ENCODE data around the gene MPPED1.

Gene MPPED1

DNA sequence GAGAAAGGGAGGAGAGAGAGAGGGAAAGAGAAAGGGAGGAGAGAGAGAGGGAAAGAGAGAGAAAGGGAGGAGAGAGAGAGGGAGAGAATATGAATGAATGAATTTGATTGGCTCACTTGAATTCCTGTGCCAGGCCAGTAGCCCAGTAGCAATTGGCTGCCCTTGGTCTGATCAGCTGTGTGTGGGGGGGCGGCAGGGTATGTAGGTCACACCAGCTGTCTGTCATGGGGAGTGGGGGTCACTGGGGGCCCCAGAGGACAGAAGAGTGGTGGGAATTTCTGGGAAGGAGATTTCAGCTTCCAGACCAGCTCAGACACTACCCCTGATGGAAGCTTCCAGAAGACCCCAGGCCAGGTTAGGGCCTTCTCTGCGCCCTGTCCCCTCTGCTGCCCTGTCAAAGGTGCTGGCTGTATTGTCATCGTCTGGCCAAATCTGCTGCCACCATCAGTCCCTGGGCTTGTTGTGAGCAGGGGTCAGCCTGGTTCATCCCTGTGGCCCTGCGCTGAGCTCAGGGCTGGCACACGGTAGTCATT, 21.1 kb downstream of the MPPED1 start:
- DNase-seq = no peak

DNA sequence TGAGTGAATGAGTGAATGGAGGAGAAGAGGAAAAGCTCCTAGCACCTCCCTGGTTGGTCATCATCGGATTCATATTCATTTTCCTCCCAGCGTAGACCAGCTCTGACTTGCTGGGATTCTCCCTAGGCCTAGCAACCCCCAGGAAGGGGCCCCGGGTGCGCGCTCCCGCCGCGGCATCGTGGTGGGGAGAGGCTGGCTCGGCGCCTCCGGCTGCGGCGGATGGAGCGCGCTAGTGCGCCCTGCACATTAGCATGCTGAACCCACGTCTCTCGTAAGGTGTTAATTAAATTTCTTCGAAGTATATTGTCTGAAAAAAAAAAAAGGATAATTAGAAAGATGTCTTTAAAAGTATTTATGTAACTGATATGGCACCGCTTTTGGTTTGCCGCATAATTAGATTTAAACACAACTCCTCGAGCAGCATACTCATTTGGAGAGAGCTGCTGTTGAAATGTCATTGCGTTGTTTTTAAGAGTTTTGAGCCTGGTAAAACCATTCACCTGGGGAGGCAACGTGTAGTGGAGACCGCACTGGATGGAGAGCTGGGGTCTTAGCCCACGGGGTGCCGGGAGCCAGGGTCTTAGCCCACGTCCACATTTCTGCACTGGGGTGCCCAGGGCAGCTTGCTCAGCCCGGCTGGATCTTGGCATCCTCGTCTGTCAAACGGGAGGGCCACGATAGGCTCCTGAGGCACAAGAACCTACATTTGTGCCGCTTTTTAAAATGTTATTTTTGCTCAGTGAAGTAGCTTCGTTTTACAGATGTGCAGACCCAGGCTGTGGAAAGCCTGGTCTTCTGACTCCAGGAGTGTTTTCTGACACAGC, 21.8 kb downstream of the MPPED1 start:
- DNase-seq = no peak

DNA sequence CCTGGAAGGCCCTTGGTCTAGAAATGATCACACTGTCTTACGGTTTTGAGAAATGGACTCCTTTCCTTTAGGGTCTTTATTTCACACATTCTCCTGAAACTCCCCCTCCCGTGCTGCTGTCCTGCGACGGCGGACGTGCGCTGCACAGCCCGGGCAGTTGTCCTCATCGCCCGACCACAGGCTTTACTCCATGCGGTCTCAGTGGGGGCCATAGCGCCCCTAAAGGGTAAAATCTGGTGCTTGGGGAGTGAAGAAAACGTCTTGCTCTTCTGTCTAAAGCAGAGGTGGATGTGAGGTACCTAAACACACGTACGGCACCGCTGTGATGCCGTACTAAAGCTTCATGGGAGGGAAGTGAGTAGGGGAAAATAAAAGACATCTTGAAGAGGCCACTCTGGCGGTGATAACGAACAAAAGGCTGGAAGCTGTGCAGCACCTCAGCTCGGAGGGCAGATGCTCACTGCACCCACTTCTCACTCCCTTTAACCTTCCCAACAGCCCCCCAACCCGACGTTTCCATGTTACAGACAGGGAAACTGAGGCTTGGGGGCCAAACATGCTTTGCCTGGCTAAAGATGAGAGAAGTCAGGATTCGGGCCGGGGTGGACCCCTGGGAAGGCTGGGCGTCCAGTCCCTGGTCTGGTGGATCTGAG, 22.6 kb downstream of the MPPED1 start:
- DNase-seq = no peak

DNA sequence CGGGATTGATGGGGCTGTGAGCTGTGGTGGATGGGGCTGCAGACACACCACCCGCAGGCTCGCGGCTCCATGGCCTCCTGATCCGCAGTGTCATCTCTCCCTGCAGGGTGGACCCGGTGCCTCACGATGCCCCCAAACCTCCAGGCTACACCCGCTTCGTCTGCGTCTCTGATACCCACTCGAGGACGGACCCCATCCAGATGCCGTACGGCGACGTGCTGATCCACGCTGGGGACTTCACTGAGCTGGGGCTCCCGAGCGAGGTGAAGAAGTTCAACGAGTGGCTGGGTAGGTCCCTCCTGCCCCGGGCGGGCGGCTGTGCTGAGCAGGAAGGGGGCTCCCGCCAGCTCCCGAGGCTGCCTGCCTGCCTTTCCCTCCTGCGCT, 23.1 kb downstream of the MPPED1 start:
- DNase-seq = no peak

DNA sequence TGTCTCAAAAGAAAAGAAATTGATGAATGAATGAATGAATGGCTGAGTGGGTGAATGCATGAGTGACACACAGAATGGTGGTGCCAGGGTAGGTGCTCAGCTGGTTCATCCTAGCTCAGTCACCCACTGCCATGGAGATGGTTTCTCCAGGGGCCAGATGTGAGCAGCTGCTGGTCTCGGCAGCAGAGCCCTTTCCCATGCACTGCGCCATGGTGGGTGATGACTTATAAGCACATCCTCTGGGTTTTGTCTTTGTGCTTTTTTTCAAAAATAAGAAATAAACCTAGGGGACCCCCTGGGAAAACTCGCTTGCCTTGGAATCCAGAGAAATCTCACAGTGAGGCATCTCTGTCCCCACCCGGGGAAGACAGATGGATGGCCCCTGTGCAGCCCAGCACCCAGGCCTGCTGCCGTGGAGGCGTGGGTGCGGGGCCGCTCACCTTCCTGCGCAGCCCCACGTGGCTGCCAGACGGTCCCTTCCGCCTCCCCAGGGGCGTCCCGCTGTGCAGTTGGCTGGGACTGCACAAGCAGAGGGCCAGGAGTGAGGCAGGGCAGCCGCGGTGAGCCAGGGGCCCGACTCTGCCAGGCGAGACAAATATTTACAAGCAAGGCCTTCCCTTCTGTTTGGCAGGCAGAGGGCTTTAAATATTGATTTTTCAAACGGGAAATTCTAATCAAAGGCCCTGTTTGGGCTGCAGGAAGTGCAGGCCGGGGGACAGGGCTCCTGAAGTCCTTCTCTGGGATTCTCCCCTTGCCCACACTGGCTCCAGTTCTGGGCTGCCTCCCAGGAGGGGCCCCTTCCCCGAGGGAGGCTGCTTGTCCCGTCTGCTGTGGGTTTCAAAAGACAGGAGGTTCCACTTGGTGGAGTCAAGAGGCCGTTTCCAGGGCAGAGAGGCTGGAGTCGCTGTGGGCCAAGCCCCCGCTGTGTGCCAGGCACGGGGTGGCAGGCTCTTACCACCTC, 24.3 kb downstream of the MPPED1 start:
- no peak for DNase-seq

DNA sequence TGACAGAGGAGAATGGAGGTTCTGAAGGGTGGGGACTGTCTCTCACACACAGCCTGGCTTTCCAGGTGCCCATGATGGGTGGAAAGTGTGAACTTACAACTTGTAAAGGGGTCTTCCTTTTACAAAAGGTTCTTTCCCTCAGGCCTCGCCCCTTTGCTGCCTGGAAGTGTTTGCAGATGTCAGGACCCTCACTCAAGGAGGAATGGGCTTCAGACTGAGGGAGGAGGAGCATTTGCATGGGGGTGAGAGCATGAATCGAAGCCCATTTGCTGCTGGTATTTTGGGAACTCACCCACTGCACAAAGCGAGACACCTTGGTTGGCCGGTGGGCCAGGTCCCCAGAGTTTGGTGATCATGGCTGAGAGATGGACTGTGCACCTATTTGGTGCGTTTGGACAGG, 25.1 kb downstream of the MPPED1 start:
- no peak for DNase-seq

DNA sequence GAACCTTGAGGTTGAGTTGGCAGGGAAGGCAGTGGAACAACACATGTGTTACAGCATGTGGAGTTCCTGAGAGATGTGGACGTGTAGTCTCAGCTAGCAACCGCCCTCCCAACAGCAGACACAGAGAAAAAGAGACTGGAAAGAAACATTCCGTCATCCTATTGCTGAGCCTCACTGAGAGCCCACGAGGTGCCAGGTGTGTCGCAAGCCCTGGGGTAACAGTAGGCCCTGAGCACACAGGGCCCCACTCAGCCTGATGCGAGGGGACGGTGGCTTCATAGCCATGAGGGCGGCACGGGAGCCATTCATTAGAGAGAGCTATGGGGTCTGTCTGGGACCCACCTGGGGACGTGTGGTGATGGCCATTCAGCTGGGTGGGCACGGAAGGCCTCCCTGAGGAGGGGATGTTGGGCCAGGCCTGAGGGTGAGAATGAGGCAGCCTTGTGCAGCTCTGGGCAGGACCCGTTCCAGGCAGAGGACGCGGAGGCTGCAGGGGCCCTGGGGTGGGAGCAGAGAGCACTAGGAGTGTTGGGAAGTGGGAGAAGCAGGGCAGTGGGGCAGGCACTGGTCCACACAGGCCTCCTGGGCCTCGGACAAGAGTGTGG, 26.2 kb downstream of the MPPED1 start:
- DNase-seq = no peak

DNA sequence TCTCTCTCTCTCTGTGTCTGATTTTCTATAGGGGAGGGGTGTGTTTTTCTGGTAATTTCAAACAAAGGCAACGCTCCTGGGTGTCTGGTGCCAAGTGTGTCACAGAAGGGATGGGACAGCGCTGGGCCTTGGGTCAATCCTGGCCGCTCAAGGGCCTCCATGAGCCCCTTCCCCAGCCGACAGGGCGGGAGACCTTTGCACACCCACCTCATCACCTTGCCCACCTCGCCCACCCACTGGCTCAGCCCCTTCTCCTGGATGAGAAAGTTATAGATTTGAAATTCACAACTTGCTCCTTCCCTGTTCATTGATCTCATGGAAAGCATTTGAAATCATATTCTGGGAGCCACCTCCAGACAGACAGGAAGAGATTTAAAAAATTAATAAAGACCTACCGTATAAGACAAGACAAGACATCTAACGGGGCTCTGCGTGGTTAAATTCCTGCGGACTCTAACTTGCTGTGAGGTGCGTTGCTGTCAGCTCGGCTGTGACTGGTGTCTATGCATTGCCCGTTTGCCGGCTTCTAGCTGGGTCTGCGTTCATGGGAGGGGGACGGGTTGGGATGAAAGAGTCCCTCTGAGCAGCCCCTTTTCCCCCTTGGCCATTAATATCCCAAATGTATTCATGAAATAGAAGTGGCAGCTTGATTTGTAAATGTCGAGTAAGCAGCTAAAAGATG, 27.0 kb downstream of the MPPED1 start:
- DNase-seq = no peak

DNA sequence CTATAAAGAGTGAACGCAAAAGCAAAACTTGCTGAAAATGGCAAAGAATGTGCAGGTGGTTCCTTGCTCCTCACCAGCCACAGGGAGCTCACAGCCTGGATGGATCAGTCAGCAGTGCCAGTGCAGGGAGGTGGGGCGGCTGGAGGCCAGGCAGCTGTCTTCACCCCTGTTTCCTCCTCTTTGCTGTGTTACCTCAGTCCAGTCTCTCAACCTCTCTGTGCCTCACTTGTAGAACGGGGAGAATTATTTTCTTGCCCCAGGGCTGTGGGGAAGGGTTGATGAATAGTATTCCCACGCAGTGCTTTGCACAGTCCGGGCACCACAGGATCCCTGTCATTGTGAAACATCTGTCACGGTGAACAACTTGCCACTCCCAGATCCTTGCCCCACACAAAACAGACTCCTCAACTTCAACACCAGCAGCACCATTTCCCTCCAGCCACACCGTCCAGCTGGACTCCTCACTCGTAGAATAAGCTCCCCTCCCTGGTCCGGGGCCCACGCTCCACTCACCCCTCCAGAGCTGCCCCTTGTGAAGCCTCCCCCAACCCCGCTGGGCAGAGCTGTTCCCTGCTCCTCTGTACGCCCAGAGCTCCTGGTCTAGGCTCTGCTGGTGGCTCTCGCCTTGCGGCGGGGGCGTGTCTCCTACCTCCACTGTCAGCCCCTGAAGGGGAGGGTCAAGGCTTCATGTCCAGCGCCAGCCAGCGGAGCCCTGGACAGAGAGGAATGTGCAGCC, 27.7 kb downstream of the MPPED1 start:
- DNase-seq = no peak

DNA sequence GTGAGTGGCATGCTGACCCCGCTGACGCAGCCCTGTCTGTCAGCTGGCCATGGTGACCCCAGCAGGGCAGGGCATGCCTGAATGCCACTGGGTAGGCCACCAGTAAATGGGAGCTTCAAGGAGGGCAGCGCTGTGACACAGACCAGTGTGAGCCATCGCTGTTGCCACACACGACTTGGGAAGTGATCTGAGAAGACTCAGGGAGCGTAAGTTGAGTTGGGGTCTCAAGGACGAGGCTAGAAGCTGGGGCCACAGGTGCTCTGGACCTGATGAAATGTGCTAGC, 28.2 kb downstream of the MPPED1 start:
- DNase-seq = no peak

DNA sequence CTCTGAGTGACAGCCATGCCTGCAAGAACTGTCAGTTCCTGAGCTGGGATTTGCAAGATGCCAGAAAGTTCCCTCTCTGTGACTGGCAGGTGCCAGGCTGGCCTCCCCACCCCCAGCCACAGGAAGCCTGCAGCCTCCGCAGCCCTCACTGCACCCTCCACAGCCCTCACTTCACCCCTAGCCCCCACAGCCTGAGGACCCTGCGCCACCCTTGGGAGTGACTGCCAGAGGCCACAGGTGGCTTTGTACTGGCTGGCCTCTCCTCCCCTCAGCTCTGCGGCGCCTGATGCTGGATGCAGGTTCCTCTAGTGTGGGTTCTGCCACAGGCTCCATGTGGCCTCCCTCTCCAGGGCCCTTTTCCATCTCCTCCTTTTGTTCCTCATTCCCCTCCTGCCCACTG, 28.7 kb downstream of the MPPED1 start:
- DNase-seq = no peak

DNA sequence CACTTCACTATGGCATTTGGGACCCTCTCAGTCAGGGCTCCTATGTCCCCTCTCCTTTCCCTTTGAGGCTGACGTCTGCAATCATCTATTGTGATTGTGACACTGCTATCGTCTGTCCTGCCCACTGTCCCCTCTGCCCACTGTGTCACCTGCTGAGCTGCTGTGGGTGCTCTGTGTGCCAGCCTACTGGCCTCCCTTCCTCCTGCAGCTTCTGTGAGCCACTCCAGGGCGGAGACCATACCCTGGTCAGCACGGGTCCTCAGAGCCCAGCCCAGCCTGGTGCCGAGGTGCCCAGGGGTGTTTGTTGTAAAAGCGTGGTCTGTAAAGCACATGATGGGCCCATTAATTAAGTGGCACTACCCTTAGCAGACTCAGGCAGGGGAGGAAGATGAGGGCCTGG, 29.4 kb downstream of the MPPED1 start:
- no peak for DNase-seq

DNA sequence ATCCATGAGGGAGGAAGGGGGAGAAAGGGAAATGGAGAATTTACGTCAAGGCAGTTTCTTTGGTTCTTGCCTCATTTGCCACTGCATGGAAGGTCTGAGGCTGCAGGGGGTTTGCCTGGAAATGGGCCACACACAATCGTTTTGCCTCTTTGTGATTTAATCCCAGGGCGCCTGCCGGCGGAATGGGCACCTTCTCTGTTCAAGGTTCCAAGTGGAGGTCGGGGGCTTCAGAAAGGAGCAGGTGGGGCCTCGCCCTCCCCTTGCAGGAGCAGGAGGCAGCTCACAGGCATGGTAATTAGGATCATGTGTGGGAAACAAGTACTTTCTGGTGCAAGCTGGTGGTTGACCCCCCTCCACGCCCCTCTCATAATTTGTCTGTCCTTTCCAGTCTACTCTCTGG, 29.9 kb downstream of the MPPED1 start:
- DNase-seq = no peak

DNA sequence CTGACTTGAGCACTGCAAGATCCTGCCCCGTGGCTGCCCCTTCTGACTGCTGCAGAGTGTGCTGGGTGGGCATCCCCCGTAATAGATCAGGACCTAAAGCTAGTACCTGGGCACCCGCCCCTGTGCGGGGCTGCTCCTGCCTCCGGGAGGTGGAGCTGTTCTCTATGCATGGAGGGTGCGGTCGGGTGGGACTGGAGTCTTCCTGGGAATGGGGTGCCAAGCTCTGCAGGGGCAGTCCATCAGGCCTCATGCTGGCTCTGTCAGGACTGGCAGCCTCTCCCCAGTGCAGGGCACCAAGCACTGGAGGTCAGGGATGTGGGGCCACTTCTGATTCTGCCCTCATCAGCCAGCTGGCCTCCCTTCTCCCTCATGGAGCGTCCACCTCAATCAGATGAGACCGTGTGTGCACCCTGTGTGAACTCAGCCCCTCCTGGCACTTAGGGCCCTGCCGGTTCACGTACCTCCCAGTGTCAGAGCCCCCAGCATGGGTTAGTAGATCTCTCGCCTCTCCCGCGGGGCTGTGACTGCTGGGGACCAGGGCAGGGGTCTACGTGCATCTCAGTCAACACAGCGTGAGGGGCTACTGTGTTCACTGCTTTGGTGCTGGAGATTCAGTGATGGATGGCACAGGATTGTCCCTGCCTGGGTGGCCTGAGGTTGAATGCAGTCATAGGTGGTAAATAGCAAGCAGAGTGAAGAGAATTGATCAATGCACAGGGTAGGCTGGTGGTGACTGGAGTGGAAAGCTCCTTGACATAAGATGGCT, 30.8 kb downstream of the MPPED1 start:
- DNase-seq = no peak

DNA sequence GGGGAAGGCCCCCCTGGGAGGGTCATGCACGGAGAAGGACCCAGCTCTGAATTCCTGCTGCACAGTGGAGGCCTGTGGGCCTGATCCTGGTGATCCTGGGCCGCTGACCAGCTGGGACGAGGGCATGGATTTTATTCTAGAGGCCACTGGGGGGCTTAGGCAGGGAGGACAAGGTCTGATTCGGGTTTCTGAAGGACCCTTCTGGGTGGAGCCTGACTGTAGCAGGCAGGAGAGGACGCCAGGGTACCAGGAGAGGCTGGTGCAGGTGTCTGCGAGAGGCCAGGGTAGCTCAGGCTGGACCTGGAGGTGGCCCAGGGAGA, 31.3 kb downstream of the MPPED1 start:
- no peak for DNase-seq

DNA sequence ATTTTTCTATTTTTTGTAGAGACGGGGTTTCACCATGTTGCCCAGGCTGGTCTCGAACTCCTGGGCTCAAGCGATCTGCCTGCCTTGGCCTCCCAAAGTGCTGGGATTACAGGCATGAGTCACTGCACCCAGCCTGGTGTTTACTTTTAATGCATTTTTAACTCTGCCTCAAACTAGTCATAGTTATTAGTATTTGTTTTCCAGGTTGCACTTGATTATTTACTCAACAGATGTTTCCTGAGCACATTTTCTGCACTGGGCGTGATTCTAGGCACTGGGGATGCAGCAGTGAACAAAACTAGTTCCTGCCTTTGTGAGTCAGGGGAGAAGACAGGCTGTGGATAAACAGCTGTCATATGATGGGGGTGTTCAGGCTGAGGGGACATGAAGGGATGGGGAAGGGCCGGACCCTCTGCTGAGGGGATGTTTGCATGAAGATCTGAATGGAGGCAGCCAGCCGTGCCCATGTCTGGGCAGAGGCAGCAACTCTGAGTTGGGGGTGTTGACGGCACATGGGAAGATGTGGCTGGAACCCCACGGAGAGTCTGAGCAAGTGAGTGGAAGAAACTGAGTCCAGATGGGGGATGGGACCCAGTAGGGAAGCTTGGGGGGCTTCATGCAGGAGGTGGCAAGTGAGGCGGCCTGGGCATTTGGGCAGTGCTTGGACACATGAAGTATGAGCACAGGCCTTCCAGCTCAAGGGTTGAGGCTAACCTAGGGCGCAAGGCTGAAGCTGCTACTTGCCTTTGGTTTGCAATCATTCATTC, 34.4 kb downstream of the MPPED1 start:
- DNase-seq = no peak

DNA sequence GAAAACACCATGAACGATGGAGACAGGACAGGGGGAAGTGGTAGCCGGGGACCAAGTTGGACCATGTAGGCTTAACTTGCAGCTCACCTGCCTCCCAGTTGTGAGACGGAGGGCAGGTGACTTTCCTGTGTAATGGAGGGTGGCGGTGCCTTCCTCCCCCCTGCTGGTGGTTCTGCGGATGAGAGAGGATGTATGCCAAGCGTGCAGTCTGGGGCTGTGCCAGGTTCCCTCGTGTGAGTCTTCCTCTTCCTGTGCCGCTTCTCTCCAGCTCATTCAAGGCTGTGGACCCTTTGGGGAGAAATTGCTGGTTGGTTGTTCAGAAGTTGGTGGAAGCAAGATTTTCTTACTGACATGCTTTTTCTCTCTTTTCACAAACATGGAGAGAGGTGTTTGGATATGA, 35.1 kb downstream of the MPPED1 start:
- DNase-seq = no peak

DNA sequence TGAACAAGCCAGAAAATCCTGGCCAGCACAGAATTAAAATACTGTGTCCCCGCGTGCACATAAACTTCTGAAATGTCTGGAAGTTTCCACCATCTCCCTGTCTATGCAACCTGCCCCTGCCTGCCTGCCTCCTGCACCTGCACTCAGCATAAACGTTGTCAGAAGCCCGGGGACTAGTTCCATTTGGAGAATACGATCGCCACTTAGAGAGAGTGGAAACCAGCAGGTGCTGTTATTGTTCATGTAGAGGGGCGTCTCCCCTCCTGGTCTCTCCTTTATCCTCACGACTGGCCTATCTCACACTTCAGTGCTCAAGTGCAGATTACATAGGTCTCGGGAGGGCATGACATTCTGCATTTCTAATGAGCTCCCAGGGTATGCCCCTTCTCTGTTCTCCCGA, 35.6 kb downstream of the MPPED1 start:
- DNase-seq = no peak

DNA sequence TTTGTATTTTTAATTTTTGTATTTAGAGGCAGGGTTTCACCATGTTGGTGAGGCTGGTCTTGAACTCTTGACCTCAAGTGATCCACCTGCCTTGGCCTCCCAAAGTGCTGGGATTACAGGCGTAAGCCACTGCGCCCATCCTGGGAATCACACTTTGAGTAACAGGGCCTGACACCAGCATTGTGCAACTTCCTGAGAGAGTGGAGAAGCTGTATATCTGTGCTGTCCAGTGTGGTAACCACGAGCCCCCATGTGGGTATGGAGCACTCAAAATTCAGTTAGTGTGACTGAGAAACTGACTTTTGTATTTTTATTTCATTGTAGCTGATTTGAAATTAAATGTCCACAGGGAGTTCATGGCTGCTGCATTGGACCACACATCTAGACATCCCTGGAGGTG, 36.2 kb downstream of the MPPED1 start:
- no peak for DNase-seq

DNA sequence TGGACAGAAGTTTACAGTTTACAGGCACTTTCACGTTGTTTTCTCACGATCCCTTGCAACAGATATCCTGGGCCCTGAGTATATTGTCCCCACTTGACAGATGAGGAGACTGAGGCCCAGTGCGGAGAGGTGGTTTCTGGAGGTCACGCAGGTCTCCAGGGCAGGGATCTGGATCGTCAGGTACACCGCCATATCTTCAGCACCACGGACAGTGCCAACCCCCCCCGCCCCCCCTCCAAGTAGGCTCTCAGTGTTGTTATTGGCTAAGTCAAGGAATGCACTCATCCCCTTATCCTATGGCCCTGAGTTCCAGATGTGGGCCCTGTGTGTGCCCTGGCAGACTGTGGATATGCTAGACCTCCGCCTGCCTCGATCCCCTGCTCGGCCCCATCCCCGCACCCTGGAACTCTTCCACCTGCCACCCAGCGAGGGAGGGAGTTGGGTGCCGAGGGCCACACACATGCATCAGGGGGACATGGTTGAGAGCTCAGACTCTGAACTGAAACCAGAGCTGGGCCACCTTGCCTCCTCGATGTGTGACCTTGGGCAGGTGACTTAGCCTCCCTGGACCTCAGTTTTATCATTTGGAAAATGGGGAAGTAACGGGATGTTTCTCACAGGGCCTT, 37.5 kb downstream of the MPPED1 start:
- no peak for DNase-seq
